Activated CD4-positive, CD25-positive, alpha-beta regulatory T cell treated with anti-CD3 and anti-CD28 coated beads, Interleukin-2, amount 50 U/mL, for 72 hours (primary cell): ENCODE measurements around the gene CTDSP1.
A peak's percentile ranks its signal among the peaks of the same experiment; 100 is the strongest.

Experiments used
- DNase-seq: peaks from one replicate; pipeline ENCODE4 v3.0.0; 2021

CTDSP1 gene

GRCh38 chr2:218399391-218400166 lies at the start of gene CTDSP1:
Gene CTDSP1, plus strand, starts transcription at chr2:218399868. Its CDS starts 223 bp downstream, at chr2:218400091.
- peak; percentile 79 for DNase-seq

GRCh38 chr2:218354045-218354444 lies 45.6 kb upstream of the CTDSP1 start:
- no peak for DNase-seq

GRCh38 chr2:218354850-218355443 lies 44.7 kb upstream of the CTDSP1 start:
- no peak for DNase-seq

GRCh38 chr2:218357236-218358177 lies 42.2 kb upstream of the CTDSP1 start:
- no peak for DNase-seq

GRCh38 chr2:218360453-218360852 lies 39.2 kb upstream of the CTDSP1 start:
- DNase-seq, result no peak

GRCh38 chr2:218362606-218363005 lies 37.1 kb upstream of the CTDSP1 start:
- DNase-seq, result no peak

GRCh38 chr2:218363736-218364135 lies 35.9 kb upstream of the CTDSP1 start:
- DNase-seq, result no peak

- DNase-seq, result no peak
Measured at GRCh38 chr2:218364196-218364595, 35.5 kb upstream of the CTDSP1 start.

GRCh38 chr2:218366621-218367414 lies 32.9 kb upstream of the CTDSP1 start:
- DNase-seq, result no peak

GRCh38 chr2:218367415-218368149 lies 32.1 kb upstream of the CTDSP1 start:
- DNase-seq, result peak; percentile 81

- no peak for DNase-seq
Measured at GRCh38 chr2:218368150-218368528, 31.5 kb upstream of the CTDSP1 start.

- DNase-seq, result no peak
Measured at GRCh38 chr2:218368621-218369153, 31.0 kb upstream of the CTDSP1 start.

- DNase-seq, result no peak
Measured at GRCh38 chr2:218369330-218369729, 30.3 kb upstream of the CTDSP1 start.

GRCh38 chr2:218370410-218371063 lies 29.1 kb upstream of the CTDSP1 start:
- no peak for DNase-seq

- DNase-seq, result no peak
Measured at GRCh38 chr2:218371983-218372350, 27.7 kb upstream of the CTDSP1 start.

- DNase-seq, result no peak
Measured at GRCh38 chr2:218374795-218375194, 24.9 kb upstream of the CTDSP1 start.

GRCh38 chr2:218375212-218375611 lies 24.5 kb upstream of the CTDSP1 start:
- DNase-seq, result no peak

- no peak for DNase-seq
Measured at GRCh38 chr2:218378053-218378452, 21.6 kb upstream of the CTDSP1 start.

- DNase-seq, result no peak
Measured at GRCh38 chr2:218381916-218382366, 17.7 kb upstream of the CTDSP1 start, which contains the start of gene SLC11A1. Gene SLC11A1, plus strand, starts transcription at chr2:218382273. Its CDS starts 96 bp downstream, at chr2:218382369.

GRCh38 chr2:218382785-218383184 lies 16.9 kb upstream of the CTDSP1 start:
- no peak for DNase-seq
